ENCODE data around the gene SMCO1.
"Not testable (repeated sequence)": the region's sequence is repeated elsewhere in the genome, so short reads cannot be mapped to it uniquely, and the experiment has no call there.

SMCO1 gene

DNA sequence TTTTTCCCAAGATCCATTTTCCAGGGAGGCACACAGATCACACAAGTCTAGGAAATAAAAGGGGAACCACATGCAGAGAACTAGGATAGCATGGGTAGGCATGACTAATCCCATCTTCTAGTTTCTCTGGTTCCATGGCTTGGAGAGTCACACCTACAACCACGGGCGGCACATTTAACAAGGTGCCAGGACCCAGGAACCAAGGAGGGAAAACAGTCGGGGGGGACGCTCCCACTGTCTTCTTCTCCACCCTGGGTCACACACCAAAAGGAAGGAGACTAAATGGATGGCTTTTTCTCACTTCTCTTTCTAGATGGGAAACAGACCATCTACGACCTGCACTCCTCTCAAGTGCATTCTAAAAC is 4.6 kb upstream of the SMCO1 start:
- peak in 1 of 2 experiments; percentile 27 for DNase-seq

DNA sequence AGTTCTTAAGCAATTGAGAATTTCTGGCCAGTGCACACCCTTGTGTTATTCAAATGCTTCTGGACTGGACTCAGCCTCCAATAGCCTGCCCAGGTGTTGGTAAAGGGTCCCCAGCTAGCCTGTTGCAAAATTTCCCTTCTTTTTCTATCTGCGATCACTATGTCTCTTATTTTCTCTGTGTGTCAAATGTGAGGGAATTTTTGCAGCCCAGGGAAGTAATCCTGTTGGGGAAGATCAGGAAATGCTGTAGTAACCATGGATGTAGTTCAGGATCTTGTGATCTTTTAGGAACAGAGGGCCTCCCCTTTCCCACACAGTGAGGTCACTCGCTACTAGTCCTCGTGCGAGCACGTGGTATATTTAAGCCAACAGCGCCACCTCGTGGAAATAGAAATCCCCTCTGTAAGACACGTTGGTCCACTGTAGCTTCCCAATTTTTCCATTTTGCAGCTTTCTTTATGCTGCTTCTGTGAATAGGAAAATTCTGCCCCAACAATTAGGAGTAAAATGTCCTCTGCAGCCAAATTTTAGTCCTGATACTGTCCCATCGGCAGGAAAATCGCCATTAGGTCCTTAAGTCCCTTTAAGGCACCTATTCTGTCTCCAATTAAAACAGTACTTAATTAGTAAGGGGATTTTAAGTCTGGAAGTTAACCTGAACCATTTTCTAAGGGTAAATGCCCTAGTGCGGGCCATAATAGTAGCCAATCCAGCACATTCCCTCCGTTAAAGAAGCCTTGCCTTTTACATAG is 4.0 kb upstream of the SMCO1 start:
- peak; percentile 27 to 40 for DNase-seq

- DNase-seq = no peak
These were observed 2.8 kb upstream of the SMCO1 start for GRCh38 chr3:196517919-196518318.

GRCh38 chr3:196517162-196517800 is 2.1 kb upstream of the SMCO1 start:
- DNase-seq = no peak

GRCh38 chr3:196514350-196514716 is 813 bp downstream of the SMCO1 start:
- DNase-seq = no peak

DNA sequence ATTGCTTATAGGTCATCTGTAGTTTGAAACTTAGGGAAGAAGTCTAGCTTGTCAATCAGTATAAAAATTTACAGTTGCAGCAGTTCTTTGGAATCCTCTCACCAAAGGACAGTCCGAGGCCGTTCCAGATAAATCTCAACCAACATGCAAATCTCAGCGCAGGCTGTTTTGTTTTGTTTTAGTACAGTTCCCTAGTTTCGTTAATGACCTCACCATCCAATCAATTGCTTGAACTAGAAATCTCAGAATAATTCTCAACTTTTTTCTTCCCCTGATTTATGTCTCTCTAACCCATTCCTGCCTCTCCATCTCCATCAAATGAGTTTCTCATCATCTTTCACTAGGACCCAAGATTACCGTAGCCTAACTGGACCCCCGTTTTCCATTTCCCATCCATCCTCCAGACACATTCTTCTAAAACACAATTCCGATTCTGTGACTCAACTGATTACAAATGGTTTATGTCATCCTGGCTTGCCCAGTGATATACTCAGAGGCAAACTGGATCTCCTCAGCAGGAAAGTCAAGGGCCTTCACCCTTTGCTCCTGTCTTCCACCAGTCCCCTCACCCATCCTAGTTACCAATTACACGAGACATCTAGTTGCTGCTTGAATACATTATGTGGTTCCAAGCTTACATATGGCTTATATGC is 1.3 kb downstream of the SMCO1 start:
- no peak for DNase-seq

DNA sequence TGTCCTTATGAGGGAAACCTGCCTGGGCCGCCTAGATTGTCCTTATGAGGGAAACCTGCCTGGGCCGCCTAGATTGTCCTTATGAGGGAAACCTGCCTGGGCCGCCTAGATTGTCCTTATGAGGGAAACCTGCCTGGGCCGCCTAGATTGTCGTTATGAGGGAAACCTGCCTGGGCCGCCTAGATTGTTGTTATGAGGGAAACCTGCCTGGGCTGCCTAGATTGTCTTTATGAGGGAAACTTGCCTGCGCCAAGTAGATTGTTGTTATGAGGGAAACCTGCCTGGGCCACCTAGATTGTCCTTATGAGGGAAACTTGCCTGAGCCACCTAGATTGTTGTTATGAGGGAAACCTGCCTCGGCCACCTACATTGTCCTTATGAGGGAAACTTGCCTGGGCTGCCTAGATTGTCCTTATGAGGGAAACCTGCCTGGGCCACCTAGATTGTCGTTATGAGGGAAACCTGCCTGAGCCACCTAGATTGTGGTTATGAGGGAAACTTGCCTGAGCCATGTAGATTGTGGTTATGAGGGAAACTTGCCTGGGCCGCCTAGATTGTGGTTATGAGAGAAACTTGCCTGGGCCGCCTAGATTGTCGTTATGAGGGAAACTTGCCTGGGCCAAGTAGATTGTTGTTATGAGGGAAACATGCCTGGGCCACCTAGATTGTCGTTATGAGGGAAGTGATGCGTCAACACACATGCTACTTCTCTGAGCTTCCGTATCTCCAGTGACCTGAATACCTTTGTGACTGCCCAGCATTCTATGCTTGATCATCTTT is 3.3 kb downstream of the SMCO1 start:
- not testable (repeated sequence) for DNase-seq

DNA sequence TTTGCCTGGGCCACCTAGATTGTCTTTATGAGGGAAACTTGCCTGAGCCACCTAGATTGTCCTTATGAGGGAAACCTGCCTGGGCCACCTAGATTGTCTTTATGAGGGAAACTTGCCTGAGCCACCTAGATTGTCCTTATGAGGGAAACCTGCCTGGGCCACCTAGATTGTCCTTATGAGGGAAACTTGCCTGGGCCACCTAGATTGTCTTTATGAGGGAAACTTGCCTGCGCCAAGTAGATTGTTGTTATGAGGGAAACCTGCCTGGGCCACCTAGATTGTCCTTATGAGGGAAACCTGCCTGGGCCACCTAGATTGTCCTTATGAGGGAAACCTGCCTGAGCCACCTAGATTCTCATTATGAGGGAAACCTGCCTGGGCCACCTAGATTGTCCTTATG is 4.0 kb downstream of the SMCO1 start:
- not testable (repeated sequence) for DNase-seq

- no peak for DNase-seq
These were observed 8.5 kb downstream of the SMCO1 start for GRCh38 chr3:196506687-196507086.

DNA sequence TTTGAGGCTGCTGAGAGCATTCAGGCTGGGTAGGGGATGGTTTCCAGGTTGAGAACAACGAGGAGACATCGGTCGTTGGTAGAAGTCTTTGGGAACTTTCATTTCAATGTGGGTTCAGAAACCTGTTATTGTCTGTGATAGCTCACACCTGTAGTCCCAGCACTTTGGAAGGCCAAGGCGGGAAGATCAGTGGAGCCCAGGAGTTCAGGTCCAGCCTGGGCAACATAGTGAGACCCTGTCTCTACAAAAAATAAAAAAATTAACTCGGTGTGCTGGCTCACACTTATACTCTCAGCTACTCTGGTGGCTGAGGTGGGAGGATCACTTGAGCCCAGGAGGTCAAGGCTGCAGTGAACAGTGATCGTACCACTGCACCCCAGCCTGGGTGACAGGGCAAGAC is 10.6 kb downstream of the SMCO1 start:
- DNase-seq = no peak

- DNase-seq = not testable (repeated sequence)
These were observed 11.1 kb downstream of the SMCO1 start for GRCh38 chr3:196504077-196504398.

DNA sequence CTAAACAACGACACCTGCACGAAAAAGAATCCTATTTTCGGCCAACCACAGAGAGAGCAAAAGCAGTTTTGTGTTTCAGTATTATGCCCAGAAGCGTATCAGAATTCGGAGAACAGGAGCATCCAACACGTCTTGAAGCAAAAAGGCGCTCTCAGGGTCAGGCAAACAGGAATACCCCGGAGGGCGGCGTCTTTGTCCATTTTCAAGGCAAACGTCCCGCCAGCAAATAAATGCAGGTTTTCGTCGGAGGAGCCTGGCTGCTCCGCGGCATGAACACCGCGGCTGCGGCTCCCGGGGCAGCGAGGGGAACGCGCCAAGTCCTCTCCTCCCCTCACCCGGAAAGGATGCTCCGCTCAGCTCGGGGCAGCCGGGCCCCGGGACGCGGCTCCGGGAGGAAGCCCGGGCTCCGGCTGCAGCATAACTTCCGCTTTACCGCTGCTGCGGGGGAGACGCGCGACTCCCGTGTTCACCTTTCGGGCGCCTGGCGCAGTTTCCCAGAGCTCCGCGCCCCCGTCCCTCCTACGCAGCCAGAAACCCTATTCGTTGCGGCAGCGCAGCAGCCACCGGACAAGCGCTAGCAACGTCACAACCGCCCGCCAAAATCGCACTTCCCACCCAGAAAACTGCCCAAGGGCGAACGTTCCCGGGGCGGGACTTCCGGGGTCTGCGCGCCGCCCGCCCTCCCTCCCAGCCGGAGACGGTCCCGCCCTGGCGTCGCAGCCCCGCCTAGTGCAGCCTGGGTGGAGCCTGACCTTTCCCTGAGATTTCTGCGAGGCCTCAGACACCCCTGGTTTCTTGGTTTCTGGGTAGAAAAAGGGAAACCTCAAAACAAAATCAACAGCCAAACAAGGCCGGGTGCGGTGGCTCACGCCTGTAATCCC is 11.7 kb downstream of the SMCO1 start, which contains the start of gene RNF168:
TSS of gene RNF168 (minus strand) at position 573 of the 881 bp plus-strand sequence. CDS start 595 bp downstream, outside the sequence.
- DNase-seq = peak; percentile 88 to 94

DNA sequence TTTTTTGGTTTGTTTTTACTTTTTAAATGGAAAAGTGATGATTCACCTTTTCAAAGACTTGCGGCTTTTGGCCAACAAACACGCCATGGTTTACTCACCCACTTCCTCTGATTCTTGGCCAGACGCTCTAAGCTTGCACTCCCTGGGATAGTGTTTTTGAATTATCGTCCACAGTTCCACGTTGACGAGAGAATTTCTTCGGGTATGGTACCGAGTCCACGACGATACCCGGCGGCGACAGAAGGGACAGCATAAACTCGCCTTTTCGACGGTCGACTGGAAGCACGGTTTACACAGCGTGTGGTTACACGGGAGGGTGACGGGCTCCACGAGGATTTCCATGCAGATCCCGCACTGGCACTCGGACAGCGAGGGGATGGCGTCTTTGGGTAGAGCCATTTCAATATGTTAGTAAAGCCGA is 12.4 kb downstream of the SMCO1 start:
- DNase-seq = peak; percentile 20 to 56

GRCh38 chr3:196501316-196502044 is 13.7 kb downstream of the SMCO1 start:
- peak in 1 of 2 experiments; percentile 10 for DNase-seq

DNA sequence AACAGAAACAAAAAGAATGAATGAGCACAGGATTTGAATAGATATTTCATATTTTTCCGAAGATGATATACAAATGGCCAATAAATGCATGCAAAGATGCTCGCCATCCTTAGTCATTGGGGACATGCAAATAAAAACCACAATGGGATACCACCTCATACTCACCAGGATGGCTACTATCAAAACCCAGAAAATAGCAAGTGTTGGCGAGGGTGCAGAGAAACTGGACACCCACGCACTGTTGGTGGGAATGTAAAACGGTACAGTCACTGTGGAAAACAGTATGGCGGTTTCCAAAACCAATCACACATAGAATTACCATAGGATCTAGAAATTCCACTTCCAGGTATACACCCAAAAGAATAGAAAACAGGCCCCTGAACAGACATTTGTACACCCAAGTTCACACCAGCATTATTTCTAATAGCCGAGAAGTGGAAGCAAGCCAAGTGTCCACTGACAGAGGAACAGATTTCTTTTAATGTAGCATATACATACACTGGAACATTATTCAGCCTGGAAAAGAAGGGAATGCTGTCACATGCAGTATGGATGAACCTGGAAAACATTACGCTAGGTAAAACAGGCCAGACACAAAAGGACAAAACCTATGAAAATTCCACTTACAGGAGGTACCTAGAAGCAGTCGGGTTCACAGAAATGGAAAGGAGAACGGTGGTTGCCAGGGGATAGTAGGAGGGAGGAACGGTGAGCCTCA is 15.2 kb downstream of the SMCO1 start:
- DNase-seq = peak in 1 of 2 experiments; percentile 18

DNA sequence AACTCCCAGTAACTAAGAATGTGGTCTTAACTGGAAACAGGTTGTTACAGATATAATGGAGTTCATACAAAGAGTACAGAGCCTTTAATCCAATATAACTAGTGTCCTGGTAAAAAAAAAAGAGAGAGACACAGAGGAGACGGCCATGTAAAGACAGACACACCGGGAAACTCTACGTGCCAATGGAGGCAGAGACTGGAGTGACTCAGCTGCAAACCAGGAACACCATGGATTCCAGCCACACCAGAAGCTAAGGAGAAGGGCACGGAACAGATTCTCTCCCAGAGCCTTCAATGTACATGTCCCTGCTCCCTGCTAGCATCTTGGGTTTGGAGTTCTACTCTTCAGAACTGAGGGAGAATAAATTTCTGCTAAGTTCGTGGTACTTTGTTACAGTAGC is 16.1 kb downstream of the SMCO1 start:
- no peak for DNase-seq

DNA sequence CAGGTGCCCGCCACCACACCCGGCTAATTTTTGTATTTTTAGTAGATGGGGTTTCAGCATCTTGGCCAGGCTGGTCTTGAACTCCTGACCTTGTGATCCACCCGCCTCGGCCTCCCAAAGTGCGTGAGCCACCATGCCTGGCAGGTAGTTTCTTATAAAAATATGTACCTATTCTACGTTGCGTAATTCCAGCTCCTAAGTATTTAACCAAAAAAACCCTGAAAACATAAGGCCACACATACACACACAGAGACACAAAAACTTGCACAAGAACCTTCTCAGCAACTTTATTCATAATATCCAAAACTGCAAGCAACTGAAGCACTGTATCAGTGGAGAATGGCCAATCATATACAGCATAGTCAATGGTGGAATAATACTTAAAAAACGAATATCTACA is 16.8 kb downstream of the SMCO1 start:
- DNase-seq = no peak

DNA sequence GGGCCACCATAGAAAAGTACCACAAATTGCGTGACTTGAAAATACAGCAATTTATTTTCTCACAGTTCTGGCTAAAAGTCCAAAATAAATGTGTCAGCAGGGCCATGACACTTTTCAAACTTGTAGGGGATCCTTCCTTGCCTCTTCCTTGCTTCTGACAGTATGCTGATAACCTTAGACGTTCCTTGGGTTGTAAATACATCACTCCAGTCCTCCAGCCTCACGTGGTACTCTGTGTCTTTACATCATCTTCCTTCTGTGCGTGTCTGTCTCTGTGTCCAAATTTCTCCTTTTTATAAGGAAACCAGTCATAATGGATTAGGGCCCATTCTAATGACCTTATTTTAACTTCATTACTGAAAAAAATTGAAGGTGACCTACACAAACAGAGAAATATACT is 19.0 kb downstream of the SMCO1 start:
- DNase-seq = no peak

- no peak for DNase-seq
These were observed 21.9 kb downstream of the SMCO1 start for GRCh38 chr3:196493292-196493691.

DNA sequence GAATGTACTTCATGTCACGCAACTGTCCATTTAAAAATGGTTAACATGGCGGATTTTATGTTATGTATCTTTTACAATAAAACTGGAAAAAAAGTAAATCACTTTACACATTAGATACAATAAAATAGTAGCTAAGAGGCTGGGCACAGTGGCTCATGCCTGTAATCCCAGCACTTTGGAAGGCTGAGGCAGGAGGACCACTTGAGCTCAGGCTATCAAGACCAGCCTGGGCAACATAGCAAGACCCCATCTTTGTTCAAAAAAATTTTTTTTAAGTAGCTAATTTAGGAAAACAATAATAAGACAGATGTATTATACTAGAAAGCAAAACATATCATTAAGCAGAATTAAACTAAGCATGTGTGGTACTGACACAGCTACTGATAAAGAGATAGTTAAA is 23.1 kb downstream of the SMCO1 start:
- no peak for DNase-seq

DNA sequence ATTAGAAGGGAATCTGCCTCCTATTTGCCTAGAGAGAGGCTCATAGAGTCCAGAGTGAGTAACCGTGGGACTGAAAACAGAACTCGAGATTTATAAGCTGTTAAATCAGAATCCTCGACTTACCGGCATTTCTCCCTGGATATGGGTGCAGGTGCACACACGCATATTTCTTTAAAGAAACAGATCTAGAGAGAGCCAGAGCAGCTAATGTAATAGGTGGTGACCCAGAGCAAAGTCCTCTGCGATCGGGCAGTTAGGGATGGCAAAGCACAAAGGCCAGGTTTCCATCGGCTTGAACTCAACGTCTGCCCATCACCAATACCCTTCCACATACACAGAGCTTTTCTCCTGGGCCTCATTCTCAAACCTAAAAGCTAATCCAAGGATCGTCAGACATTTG is 25.4 kb downstream of the SMCO1 start:
- DNase-seq = no peak

Measured in stimulated activated CD4-positive, alpha-beta T cell treated with anti-CD3 and anti-CD28 coated beads, Interleukin-4, amount 100 ng/mL, for 4 hours (primary cell).